ENCODE results near the gene MMP12. TPM values are rescaled to one million over a fixed set of nuclear protein-coding genes. Genes with fewer than 3 reads are reported as not detected.
"Not testable (repeated sequence)": the region's sequence is repeated elsewhere in the genome, so short reads cannot be mapped to it uniquely, and the experiment has no call there.

The MMP12 gene
- not detected for polyA plus RNA-seq (2013, experiment 1 of 2; ENCODE audit: insufficient read length)
- 0.11 TPM for polyA plus RNA-seq (2013, experiment 2 of 2; ENCODE audit: insufficient read length)

DNA sequence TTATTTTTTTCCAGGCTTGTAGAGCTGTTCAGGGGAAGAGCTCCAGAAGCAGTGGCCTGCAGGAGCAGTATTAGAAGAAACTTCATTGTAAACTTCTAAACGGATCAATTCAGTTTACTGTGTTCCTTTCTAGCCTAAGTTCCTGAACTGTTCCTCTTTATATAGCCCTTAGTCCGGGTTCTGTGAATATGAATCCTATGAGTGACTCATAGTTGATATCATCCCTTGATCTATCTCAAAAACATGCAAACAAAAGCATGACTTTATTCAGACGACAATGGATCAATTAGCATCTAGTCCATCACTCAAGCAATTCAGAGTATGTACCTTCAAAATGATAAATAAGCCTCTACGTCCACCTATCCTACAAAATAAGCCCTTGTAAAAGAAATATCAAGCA, at the start of gene MMP12:
Gene MMP12, minus strand, starts transcription at position 131 of the 400 bp plus-strand sequence. Its CDS starts 45 bp downstream, at position 86.
- DNase-seq = no peak

- no peak for DNase-seq
These were observed 46.9 kb upstream of the MMP12 start for GRCh38 chr11:102921587-102922220.

DNA sequence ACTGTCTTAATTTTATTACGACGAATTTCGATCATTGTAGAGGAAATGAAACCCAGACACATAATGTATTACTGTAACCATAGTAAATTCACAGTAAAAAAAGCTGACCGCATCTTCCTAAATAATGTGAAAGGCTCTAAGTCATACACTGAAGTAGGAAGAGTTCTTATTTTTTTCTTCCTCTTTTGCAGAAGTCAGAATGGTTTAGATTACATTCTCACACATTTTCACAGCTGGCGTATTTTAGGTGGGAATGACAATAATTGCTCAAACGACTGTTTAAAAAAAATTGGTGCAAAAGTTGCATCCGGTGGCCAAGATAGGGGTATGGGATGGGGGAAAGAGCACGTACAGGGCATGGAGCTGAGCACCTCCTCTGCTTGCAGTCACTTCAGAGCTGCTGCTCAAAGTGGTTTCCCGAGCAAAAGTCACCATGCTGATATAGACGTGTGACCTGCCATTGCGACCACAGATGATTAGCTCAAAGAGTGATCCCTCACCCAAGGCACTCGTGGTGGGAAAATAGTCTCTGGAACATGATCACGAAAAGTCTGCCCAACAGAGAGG, 45.4 kb upstream of the MMP12 start:
- no peak for DNase-seq

- no peak for DNase-seq
These were observed 40.2 kb upstream of the MMP12 start for GRCh38 chr11:102915044-102915375.

DNA sequence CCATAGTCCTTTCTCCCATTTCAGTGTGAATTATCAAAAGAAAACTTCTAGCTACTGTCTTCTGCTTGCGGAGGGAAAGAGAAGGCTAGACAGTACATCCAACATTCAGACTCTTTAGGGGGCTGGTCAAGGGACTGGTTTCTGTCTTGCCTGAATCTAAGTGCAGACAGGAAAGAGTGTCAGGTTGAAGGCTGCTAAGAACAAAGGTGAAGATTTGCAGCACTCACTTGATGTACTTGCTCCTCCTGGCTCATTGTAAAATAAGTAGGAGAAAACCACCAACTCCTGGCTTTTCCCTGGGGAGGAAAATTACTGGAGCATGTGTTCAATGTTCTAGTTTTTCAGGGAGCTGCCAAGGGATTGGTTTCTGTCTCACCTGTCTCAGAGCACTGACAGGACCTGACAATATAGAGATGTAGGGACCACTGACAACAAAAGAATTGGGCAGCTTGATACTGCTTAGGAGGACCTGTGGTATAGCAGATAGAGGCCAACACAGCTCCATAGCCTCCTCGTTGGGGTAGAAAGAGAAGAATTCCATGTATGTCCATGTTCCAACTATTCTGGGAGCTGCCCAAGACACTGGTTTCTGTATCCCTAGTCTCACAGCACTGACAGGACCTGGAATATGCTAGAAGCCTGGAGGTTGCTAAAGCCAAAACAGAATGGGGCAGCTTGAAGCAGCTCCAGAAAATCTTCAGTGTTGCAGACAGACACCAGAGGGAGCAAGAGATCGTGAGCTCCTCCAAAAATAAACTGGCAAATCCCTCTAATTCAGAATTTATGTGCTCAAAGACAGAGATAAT, 39.7 kb upstream of the MMP12 start:
- DNase-seq = peak; percentile 57

DNA sequence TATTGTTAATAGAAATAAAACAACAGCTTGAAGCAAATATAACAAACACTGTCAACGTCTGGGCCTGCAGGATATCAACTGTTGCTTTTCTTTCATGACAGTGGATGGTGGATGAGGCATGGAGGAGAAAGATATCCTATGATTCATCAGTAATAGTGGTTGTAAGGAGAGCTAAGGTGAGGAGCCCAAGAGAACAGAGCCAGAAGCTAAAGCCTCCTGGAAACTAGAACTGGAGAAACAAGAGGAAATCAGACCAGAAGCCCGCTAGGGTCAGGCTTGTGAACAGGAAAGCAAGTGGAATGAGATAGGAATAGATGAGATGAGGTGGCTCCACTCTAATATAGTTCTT, 37.7 kb upstream of the MMP12 start:
- no peak for DNase-seq

- no peak for DNase-seq
These were observed 37.1 kb upstream of the MMP12 start for GRCh38 chr11:102911758-102912481.

GRCh38 chr11:102905848-102906247, 31.1 kb upstream of the MMP12 start:
- not testable (repeated sequence) for DNase-seq

- DNase-seq = not testable (repeated sequence)
These were observed 29.1 kb upstream of the MMP12 start for GRCh38 chr11:102903895-102904294.

GRCh38 chr11:102900346-102900745, 25.6 kb upstream of the MMP12 start:
- peak; percentile 45 for DNase-seq

GRCh38 chr11:102891736-102892135, 17.0 kb upstream of the MMP12 start:
- peak; percentile 42 for DNase-seq

DNA sequence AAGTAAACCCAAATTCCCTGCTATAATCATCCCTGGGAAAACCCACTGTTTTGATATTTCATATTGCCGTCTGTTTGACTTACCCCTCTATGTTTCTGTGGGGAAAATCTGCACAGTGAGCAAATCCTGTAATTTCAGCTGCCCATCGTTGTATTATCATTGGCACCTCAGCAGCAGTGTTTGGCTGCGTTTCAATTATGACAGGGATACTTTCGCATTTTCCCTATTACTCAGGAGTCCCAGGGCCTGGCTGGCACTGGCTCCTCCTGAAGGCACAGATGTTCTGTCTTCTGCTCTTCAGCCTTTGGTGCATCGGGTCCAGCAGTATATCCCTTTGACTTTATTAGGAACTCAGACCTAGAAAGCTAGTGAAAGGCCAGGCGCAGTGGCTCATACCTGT, 12.2 kb upstream of the MMP12 start:
- no peak for DNase-seq

- DNase-seq = no peak
These were observed 8.4 kb upstream of the MMP12 start for GRCh38 chr11:102883141-102883540.

- DNase-seq = peak; percentile 78
These were observed 7.7 kb upstream of the MMP12 start for GRCh38 chr11:102882389-102883024.

- no peak for DNase-seq
These were observed 5.0 kb upstream of the MMP12 start for GRCh38 chr11:102879801-102880200.

GRCh38 chr11:102878595-102878994, 3.8 kb upstream of the MMP12 start:
- no peak for DNase-seq

- not testable (repeated sequence) for DNase-seq
These were observed 5.3 kb downstream of the MMP12 start for GRCh38 chr11:102869354-102869964.

GRCh38 chr11:102868339-102868738, 6.4 kb downstream of the MMP12 start:
- DNase-seq = peak; percentile 43

GRCh38 chr11:102864724-102865123, 10.1 kb downstream of the MMP12 start:
- no peak for DNase-seq

GRCh38 chr11:102853956-102854355, 20.8 kb downstream of the MMP12 start:
- DNase-seq = no peak

- no peak for DNase-seq
These were observed 21.7 kb downstream of the MMP12 start for GRCh38 chr11:102853055-102853454.
